Peyer's patch (tissue), 4 donors: ENCODE measurements around the gene VRK2.

Experiments
- CTCF ChIP-seq, 6 experiments: fragments of 450-650 bp in 4 of 6; fragments of 200-600 bp in 2 of 6; sonication (generic) in 1 of 6; IDR thresholded peaks; one replicate each; pipeline ENCODE4 v1.5.1; 2017 to 2019; ENCODE audit warnings: antibody characterized with exemption in 6 of 6, mild to moderate bottlenecking in 3 of 6, moderate library complexity in 1 of 6
- POLR2A ChIP-seq, 2 donors: fragments of 450-650 bp; IDR thresholded peaks; one replicate each; pipeline ENCODE4 v1.5.1; 2017; ENCODE audit warnings: antibody characterized with exemption in 2 of 2, mild to moderate bottlenecking in 2 of 2, moderate library complexity in 2 of 2

GRCh38 chr2:58138396-58139030 lies 91.9 kb downstream of the VRK2 start:
- TF ChIP-seq POLR2A (IDR thresholded peaks at IDR 0.05) (no peak), CTCF (IDR thresholded peaks at IDR 0.05) (no peak)
